ENCODE data around the gene TRUB2.

TRUB2 gene

DNA sequence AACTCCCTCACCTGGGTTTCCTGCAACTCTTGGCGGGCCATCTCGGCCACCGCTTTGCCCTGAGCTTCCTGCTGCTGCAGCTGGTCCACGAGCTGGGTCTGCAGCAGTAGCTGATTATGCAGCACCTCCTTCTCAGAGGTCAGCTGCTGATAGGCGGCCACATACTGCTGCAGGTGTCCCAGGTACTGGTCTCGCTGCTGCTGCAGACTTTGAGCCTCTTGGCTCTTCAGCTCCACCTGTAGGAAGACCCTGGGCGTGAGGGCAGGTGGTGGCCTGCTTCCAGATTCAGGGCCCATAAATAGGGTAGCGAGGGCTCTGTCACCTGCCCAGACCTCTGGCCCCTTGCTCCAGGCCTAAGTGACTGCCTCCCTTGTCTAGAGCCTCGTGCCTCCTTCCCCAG lies 63.1 kb downstream of the TRUB2 start:
- Histone ChIP-seq H3K9me3 (no peaks in the 10 kb centered on the region), H3K36me3 (peaks cover 89% of the 10 kb centered on the region), H3K4me1 (ENCODE audit: control insufficient read depth in 1 of 2, insufficient read depth in 1 of 2, low read depth in 1 of 2, low read length in 1 of 2) (no peaks in the 10 kb centered on the region), H3K4me3 (ENCODE audit: low read depth in 1 of 2, low read length in 1 of 2) (no peak overlapping the region), H3K27me3 (no peaks in the 10 kb centered on the region), H3K27ac (no peak overlapping the region)
- TF ChIP-seq, protein P1, sequence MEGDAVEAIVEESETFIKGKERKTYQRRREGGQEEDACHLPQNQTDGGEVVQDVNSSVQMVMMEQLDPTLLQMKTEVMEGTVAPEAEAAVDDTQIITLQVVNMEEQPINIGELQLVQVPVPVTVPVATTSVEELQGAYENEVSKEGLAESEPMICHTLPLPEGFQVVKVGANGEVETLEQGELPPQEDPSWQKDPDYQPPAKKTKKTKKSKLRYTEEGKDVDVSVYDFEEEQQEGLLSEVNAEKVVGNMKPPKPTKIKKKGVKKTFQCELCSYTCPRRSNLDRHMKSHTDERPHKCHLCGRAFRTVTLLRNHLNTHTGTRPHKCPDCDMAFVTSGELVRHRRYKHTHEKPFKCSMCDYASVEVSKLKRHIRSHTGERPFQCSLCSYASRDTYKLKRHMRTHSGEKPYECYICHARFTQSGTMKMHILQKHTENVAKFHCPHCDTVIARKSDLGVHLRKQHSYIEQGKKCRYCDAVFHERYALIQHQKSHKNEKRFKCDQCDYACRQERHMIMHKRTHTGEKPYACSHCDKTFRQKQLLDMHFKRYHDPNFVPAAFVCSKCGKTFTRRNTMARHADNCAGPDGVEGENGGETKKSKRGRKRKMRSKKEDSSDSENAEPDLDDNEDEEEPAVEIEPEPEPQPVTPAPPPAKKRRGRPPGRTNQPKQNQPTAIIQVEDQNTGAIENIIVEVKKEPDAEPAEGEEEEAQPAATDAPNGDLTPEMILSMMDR (IDR thresholded peaks at IDR 0.05), result no peak

DNA sequence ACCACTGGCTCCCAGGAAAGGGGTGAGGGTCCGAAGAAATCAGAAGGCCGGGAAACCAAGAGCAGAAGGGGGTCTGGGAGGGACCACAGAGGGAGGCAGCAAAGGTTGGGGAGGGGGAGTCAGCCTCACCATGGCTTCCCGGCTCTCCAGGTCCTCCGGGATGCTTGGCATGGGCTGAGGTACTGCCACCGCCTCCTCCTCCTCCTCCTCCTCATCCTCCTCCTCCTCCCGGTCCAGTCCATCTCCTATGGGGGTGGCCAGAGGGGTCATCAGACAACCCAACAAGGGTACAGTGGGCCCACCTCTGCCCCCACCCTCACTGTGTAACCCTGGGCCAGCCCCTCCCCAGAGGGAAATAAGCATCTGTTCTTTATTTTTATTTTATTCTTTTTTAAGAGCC lies 63.9 kb downstream of the TRUB2 start:
- Histone ChIP-seq H3K36me3 (peaks cover 85% of the 10 kb centered on the region), H3K4me3 (ENCODE audit: low read depth in 1 of 2, low read length in 1 of 2) (no peak overlapping the region), H3K27ac (no peak overlapping the region), H3K27me3 (no peaks in the 10 kb centered on the region), H3K9me3 (no peaks in the 10 kb centered on the region), H3K4me1 (ENCODE audit: control insufficient read depth in 1 of 2, insufficient read depth in 1 of 2, low read depth in 1 of 2, low read length in 1 of 2) (no peaks in the 10 kb centered on the region)
- TF ChIP-seq, protein P1 (IDR thresholded peaks at IDR 0.05), result no peak

DNA sequence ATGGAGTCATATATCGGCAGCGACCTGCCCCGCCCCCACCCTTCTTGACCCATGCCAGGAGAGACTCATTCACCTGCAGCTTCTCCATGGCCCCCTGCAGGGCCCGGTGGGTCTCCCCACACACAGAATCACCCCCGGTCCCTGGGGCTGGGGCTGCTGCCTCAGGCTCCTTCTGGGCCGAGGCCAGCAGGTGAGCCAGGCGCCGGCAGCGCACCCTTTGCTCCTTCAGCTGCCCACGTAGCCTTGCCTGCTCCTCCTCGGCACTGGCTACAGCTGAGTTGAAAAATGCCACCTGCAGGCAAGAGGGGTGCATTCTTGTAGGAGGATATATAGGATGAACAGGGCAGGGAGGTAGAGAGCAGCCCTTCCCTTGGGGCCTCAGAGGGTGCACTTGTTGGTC lies 64.3 kb downstream of the TRUB2 start:
- TF ChIP-seq, protein P1 (IDR thresholded peaks at IDR 0.05), result no peak
- Histone ChIP-seq H3K36me3 (peaks cover 81% of the 10 kb centered on the region), H3K9me3 (no peaks in the 10 kb centered on the region), H3K27me3 (peaks cover 2% of the 10 kb centered on the region), H3K27ac (no peak overlapping the region), H3K4me1 (ENCODE audit: control insufficient read depth in 1 of 2, insufficient read depth in 1 of 2, low read depth in 1 of 2, low read length in 1 of 2) (no peaks in the 10 kb centered on the region), H3K4me3 (ENCODE audit: low read depth in 1 of 2, low read length in 1 of 2) (no peak overlapping the region)

DNA sequence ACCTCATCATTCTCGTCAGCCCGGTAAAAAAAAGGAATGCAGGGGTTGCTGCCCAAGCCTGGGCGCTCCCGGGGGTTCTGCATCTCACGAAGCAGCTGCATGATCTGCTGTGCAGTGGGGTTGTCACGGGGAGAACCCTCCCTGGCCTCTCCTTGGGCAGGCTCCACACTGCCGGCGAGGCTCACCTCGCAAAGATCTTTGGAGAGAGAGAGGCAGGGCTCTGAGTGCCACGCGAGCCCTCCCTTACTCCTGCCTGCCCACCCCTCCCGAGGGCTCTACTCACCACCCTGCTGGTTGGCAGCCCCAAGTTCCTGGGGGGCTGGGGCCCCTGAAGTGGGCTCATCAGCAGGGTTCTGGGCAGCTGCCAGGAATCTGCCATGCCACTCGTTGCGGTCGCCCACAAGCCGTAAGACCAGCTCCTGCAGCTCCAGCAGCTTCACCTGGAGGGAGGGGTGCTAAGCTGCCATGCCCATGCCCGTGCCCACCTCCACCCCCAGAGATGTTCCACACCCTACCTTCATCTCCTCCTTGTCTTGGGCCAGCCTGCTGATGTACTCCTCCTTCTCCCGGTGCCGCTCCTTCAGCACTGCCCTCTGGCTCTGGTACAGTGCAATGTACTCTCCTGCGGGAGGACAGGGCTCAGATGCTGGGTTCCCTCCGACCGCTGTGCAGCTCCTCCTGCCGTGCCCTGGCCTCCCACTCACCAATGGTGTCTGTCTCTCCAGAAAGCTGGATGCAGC lies 65.0 kb downstream of the TRUB2 start:
- H3K36me3 ChIP-seq, result peaks cover 74% of the 10 kb centered on the region
- TF ChIP-seq, protein P1 (IDR thresholded peaks at IDR 0.05), result no peak
- no peak overlapping the region for H3K27ac ChIP-seq
- H3K4me3 ChIP-seq (ENCODE audit: low read depth in 1 of 2, low read length in 1 of 2), result no peak overlapping the region
- no peaks in the 10 kb centered on the region for H3K9me3 ChIP-seq
- H3K27me3 ChIP-seq, result peaks cover 8% of the 10 kb centered on the region
- H3K4me1 ChIP-seq (ENCODE audit: control insufficient read depth in 1 of 2, insufficient read depth in 1 of 2, low read depth in 1 of 2, low read length in 1 of 2), result no peaks in the 10 kb centered on the region
